ENCODE data around the gene TAP2. TPM values are rescaled to one million over a fixed set of nuclear protein-coding genes. Genes with fewer than 3 reads are reported as not detected.

TAP2 gene
- polyA plus RNA-seq, 1 donor from 2014 or later = 1.2 TPM

DNA sequence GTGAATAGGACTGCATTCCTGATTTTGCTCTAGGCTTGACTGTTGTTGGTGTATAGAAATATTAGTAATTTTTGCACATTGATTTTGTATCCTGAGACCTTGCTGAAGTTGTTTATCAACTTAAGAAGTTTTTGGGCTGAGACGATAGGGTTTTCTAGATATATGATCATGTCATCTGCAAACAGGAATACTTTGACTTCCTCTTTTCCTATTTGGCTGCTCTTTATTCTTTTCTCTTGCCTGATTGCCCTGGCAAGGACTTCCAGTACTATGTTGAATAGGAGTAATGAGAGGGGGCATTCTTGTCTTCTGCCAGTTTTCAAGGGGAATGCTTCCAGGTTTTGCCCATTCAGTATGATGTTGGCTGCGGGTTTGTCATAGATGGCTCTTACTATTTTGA, 35.1 kb downstream of the TAP2 start:
- no peaks in the 10 kb centered on the region for H3K9me3 ChIP-seq (ENCODE audit: low read length)
- no peak overlapping the region for H3K27ac ChIP-seq (ENCODE audit: low read length)
- no peaks in the 10 kb centered on the region for H3K9me2 ChIP-seq (ENCODE audit: insufficient read depth, low read length)
- H3K4me3 ChIP-seq (ENCODE audit: low read length) = no peak overlapping the region
- no peak overlapping the region for H2AFZ ChIP-seq (ENCODE audit: low read depth, low read length)
- TF ChIP-seq, protein P1, sequence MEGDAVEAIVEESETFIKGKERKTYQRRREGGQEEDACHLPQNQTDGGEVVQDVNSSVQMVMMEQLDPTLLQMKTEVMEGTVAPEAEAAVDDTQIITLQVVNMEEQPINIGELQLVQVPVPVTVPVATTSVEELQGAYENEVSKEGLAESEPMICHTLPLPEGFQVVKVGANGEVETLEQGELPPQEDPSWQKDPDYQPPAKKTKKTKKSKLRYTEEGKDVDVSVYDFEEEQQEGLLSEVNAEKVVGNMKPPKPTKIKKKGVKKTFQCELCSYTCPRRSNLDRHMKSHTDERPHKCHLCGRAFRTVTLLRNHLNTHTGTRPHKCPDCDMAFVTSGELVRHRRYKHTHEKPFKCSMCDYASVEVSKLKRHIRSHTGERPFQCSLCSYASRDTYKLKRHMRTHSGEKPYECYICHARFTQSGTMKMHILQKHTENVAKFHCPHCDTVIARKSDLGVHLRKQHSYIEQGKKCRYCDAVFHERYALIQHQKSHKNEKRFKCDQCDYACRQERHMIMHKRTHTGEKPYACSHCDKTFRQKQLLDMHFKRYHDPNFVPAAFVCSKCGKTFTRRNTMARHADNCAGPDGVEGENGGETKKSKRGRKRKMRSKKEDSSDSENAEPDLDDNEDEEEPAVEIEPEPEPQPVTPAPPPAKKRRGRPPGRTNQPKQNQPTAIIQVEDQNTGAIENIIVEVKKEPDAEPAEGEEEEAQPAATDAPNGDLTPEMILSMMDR (IDR thresholded peaks at IDR 0.05; ENCODE audit: poor library complexity, severe bottlenecking) = no peak
- TF ChIP-seq EP300 (conservative IDR thresholded peaks at IDR 0.05; ENCODE audit: poor library complexity, severe bottlenecking) = no peak
- TF ChIP-seq SMC3 (conservative IDR thresholded peaks at IDR 0.05; ENCODE audit: poor library complexity) = no peak
- TF ChIP-seq, protein P2, sequence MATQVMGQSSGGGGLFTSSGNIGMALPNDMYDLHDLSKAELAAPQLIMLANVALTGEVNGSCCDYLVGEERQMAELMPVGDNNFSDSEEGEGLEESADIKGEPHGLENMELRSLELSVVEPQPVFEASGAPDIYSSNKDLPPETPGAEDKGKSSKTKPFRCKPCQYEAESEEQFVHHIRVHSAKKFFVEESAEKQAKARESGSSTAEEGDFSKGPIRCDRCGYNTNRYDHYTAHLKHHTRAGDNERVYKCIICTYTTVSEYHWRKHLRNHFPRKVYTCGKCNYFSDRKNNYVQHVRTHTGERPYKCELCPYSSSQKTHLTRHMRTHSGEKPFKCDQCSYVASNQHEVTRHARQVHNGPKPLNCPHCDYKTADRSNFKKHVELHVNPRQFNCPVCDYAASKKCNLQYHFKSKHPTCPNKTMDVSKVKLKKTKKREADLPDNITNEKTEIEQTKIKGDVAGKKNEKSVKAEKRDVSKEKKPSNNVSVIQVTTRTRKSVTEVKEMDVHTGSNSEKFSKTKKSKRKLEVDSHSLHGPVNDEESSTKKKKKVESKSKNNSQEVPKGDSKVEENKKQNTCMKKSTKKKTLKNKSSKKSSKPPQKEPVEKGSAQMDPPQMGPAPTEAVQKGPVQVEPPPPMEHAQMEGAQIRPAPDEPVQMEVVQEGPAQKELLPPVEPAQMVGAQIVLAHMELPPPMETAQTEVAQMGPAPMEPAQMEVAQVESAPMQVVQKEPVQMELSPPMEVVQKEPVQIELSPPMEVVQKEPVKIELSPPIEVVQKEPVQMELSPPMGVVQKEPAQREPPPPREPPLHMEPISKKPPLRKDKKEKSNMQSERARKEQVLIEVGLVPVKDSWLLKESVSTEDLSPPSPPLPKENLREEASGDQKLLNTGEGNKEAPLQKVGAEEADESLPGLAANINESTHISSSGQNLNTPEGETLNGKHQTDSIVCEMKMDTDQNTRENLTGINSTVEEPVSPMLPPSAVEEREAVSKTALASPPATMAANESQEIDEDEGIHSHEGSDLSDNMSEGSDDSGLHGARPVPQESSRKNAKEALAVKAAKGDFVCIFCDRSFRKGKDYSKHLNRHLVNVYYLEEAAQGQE (IDR thresholded peaks at IDR 0.05; ENCODE audit: borderline replicate concordance) = no peak
- TF ChIP-seq TAF1 (IDR thresholded peaks at IDR 0.05; ENCODE audit: low read depth) = no peak
- no peak for TF ChIP-seq EZH2 (IDR thresholded peaks at IDR 0.05; ENCODE audit: borderline replicate concordance, insufficient read depth, low read length, poor library complexity, severe bottlenecking)
- no peak for TF ChIP-seq RAD21 (conservative IDR thresholded peaks at IDR 0.05)
- TF ChIP-seq POLR2AphosphoS5 (IDR thresholded peaks at IDR 0.05) = no peak
- no peaks in the 10 kb centered on the region for H3K27me3 ChIP-seq (ENCODE audit: insufficient read depth, low read depth, low read length)
- H3K79me2 ChIP-seq (replicated peaks; ENCODE audit: insufficient read depth, low read length) = no peaks in the 10 kb centered on the region
- no peaks in the 10 kb centered on the region for H3K36me3 ChIP-seq (ENCODE audit: insufficient read depth, low read length)
- H4K20me1 ChIP-seq (ENCODE audit: insufficient read depth) = no peaks in the 10 kb centered on the region
- no peak overlapping the region for H3K9ac ChIP-seq (ENCODE audit: low read length)
- H3F3A ChIP-seq (ENCODE audit: insufficient read depth, low read length, poor library complexity, severe bottlenecking) = no peaks in the 10 kb centered on the region
- H3K4me2 ChIP-seq (ENCODE audit: low read length) = no peak overlapping the region

DNA sequence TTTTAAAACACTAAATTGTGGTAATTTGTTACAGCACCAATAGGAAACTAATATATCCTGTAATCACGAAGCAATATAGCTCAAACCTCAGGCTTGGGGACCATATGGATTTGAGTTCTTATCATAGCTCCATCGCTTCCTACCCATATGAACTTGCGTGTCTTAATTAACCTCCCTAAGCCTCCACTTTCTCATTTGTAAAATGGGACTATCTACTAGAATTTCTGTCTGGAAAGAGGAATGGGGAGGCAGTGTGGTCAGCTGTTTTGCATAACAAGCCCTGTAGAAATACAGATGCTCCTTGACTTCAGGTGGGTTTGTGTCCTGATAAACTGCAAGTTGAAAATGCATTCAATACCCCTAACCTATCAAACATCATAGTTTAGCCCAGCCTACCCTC, 38.8 kb downstream of the TAP2 start:
- TF ChIP-seq, protein P2 (IDR thresholded peaks at IDR 0.05; ENCODE audit: borderline replicate concordance) = no peak
- TF ChIP-seq SMC3 (conservative IDR thresholded peaks at IDR 0.05; ENCODE audit: poor library complexity) (no peak), MXI1 (conservative IDR thresholded peaks at IDR 0.05; ENCODE audit: poor library complexity, severe bottlenecking) (no peak), EP300 (conservative IDR thresholded peaks at IDR 0.05; ENCODE audit: poor library complexity, severe bottlenecking) (no peak), EZH2 (IDR thresholded peaks at IDR 0.05; ENCODE audit: borderline replicate concordance, insufficient read depth, low read length, poor library complexity, severe bottlenecking) (no peak), TAF1 (IDR thresholded peaks at IDR 0.05; ENCODE audit: low read depth) (no peak), RAD21 (conservative IDR thresholded peaks at IDR 0.05) (no peak)
- H2AFZ ChIP-seq (ENCODE audit: low read depth, low read length) = no peak overlapping the region
- H3K4me3 ChIP-seq (ENCODE audit: low read length) = no peak overlapping the region
- no peaks in the 10 kb centered on the region for H4K20me1 ChIP-seq (ENCODE audit: insufficient read depth)
- H3K9me3 ChIP-seq (ENCODE audit: low read length) = no peaks in the 10 kb centered on the region
- no peak overlapping the region for H3K9ac ChIP-seq (ENCODE audit: low read length)
- no peaks in the 10 kb centered on the region for H3K27me3 ChIP-seq (ENCODE audit: insufficient read depth, low read depth, low read length)
- H3K36me3 ChIP-seq (ENCODE audit: insufficient read depth, low read length) = no peaks in the 10 kb centered on the region
- no peaks in the 10 kb centered on the region for H3F3A ChIP-seq (ENCODE audit: insufficient read depth, low read length, poor library complexity, severe bottlenecking)
- H3K27ac ChIP-seq (ENCODE audit: low read length) = no peak overlapping the region
- H3K4me2 ChIP-seq (ENCODE audit: low read length) = no peak overlapping the region
- no peaks in the 10 kb centered on the region for H3K79me2 ChIP-seq (replicated peaks; ENCODE audit: insufficient read depth, low read length)
- H3K9me2 ChIP-seq (ENCODE audit: insufficient read depth, low read length) = no peaks in the 10 kb centered on the region
